Prostate gland (tissue), 2 donors: Measurements from ENCODE around the gene ERN1. TPM values are rescaled to one million over a fixed set of nuclear protein-coding genes. Genes with fewer than 3 reads are reported as not detected.
A peak's percentile ranks its signal among the peaks of the same experiment; 100 is the strongest.

Source experiments
- DNase-seq: peaks from one replicate; pipeline ENCODE4 v3.0.0-alpha.2; 2019; ENCODE audit warnings: low spot score
- H3K27ac ChIP-seq, 2 donors: fragments of 200-600 bp; sonication (generic); 2 replicates each; pipeline ENCODE4 v1.5.1; 2017 to 2019
- H3K27me3 ChIP-seq: fragments of 200-600 bp; sonication (generic); replicated peaks from 2 replicates; pipeline ENCODE4 v1.5.1; 2019; ENCODE audit not compliant: insufficient read depth
- H3K36me3 ChIP-seq, 2 donors: fragments of 200-600 bp; sonication (generic); 1 replicate in 1 of 2; 2 replicates in 1 of 2; pipeline versions ENCODE4 v1.5.1 to v1.8.1; 2017 to 2019
- H3K4me1 ChIP-seq: fragments of 200-600 bp; sonication (generic); replicated peaks from 2 replicates; pipeline ENCODE4 v1.5.1; 2019
- H3K4me3 ChIP-seq, 2 donors: fragments of 200-600 bp; sonication (generic); 2 replicates each; pipeline ENCODE4 v1.5.1; 2017 to 2019
- H3K9me3 ChIP-seq: fragments of 200-600 bp; sonication (generic); 2 replicates; pipeline ENCODE4 v1.5.1; 2017
- CTCF ChIP-seq, 4 experiments: fragments of 200-600 bp in 2 of 4; fragments of 450-650 bp in 2 of 4; sonication (generic) in 2 of 4; IDR thresholded peaks; 1 replicate in 3 of 4; 2 replicates in 1 of 4; pipeline ENCODE4 v1.5.1; 2016 to 2019; ENCODE audit warnings: antibody characterized with exemption in 4 of 4, mild to moderate bottlenecking in 2 of 4, moderate library complexity in 2 of 4
- POLR2A ChIP-seq: fragments of 450-650 bp; IDR thresholded peaks from one replicate; pipeline ENCODE4 v1.6.1; 2016; ENCODE audit warnings: antibody characterized with exemption, mild to moderate bottlenecking
- POLR2AphosphoS5 ChIP-seq: sonication (generic); formaldehyde crosslinking; IDR thresholded peaks from one replicate; pipeline ENCODE4 v1.6.1; 2017; ENCODE audit warnings: antibody characterized with exemption
- WGBS: methylation state at CpG from one replicate; pipeline ENCODE4 v1.1.5; 2018; 5-methylcytosine and 5-hydroxymethylcytosine counted together
- intact Hi-C: fragments of 100-400 bp; cut with DNase I; formaldehyde crosslinking; loops from one replicate; pipeline ENCODE4 v1.14.2; 2022
- total RNA-seq, 2 donors: library from RNA; depleted of rRNA; stranded (reverse); fragments of >200 nt; gene quantifications; one replicate each; pipeline ENCODE4 v1.1.0, GENCODE V29; 2016

Gene ERN1
- total RNA-seq, 2 donors from 2014 or later = 14.4 to 21.4 TPM

- no peak overlapping the region for H3K27ac ChIP-seq
- TF ChIP-seq CTCF (IDR thresholded peaks at IDR 0.05) (no peak), POLR2AphosphoS5 (no peak), POLR2A (no peak)
- no peaks in the 10 kb centered on the region for H3K9me3 ChIP-seq
- H3K36me3 ChIP-seq = no peaks in the 10 kb centered on the region
- H3K27me3 ChIP-seq = no peaks in the 10 kb centered on the region
- intact Hi-C loops = no loop called here
- WGBS = 59% methylated on average over 6 of the region's 6 CpGs
- H3K4me1 ChIP-seq = peaks cover 5% of the 10 kb centered on the region
- no peak for DNase-seq
- no peak overlapping the region for H3K4me3 ChIP-seq
Observed at GRCh38 chr17:64161380-64162176, 31.6 kb upstream of the ERN1 start.

DNA sequence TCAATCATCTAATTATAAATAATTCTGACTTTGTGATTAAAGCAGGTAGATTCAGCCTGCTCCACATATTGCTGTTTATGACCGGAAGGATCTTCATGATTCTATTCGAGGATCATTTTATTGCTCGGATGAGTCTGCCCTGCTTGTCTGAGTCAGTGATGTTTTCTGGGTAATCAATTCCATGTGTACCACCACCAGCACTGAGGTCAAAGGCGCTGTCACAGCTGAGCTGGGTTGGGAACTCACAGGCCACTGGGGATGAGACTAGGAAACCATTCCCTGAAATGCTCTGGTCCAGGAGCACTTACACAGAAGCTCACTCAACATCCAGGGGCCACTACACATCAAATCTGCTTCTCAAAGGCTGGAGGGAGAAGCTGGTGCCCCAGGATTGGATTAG lies 30.4 kb upstream of the ERN1 start:
- WGBS = 79% methylated on average over 4 of the region's 4 CpGs
- peak overlapping the region in 1 of 2 donors; percentile 80 for H3K27ac ChIP-seq
- H3K4me3 ChIP-seq = no peak overlapping the region
- DNase-seq = no peak
- TF ChIP-seq POLR2AphosphoS5 (no peak), CTCF (IDR thresholded peaks at IDR 0.05) (no peak), POLR2A (no peak)
- H3K4me1 ChIP-seq = peaks cover 12% of the 10 kb centered on the region
- H3K27me3 ChIP-seq = no peaks in the 10 kb centered on the region
- intact Hi-C loops = no loop called here
- H3K36me3 ChIP-seq = no peaks in the 10 kb centered on the region
- no peaks in the 10 kb centered on the region for H3K9me3 ChIP-seq

DNA sequence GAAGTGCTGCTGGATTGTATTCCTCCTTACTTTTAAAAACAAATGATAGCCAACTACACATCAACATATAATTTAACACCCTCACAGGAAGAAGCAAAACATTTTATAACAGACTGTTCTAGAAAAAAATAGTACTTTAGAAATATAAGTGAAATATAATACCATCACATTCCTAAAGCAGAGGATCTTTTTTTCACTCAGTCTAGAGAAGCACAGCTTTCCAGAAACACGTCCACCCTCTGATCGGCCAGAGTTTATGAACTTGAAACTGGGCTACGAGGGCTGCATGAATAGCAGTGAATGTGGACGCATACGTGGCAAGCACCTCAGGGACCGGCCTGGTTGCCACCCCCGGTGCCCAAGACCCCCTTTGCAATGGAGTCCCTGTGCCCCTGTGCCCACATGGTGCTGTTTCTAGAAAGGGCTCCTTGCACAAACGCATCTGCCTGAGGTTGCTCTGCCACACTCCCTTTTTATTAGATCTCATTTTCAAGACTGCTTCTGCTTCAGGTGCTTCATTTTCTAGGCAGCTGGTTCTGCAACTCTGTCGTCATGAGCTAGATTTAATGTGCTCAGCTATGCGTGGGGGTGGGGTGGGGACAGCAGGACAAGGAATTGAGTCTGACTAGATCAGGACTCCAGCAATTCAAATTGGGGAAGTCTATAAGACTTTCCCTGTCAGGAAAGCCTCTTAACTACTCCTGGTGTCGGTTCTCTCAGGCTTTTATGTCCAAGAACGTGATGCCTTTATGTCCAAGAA lies 29.1 kb upstream of the ERN1 start:
- Histone ChIP-seq H3K27ac (peak overlapping the region; percentile 57 to 80), H3K27me3 (no peaks in the 10 kb centered on the region), H3K9me3 (no peaks in the 10 kb centered on the region), H3K36me3 (no peaks in the 10 kb centered on the region), H3K4me1 (peaks cover 12% of the 10 kb centered on the region), H3K4me3 (no peak overlapping the region)
- 17% methylated on average over 12 of the region's 12 CpGs for WGBS
- intact Hi-C loops = no loop called here
- TF ChIP-seq POLR2A = no peak
- TF ChIP-seq CTCF (IDR thresholded peaks at IDR 0.05) = peak in 1 of 4 experiments; percentile 1
- TF ChIP-seq POLR2AphosphoS5 = peak; percentile 91
- peak; percentile 84 for DNase-seq

DNA sequence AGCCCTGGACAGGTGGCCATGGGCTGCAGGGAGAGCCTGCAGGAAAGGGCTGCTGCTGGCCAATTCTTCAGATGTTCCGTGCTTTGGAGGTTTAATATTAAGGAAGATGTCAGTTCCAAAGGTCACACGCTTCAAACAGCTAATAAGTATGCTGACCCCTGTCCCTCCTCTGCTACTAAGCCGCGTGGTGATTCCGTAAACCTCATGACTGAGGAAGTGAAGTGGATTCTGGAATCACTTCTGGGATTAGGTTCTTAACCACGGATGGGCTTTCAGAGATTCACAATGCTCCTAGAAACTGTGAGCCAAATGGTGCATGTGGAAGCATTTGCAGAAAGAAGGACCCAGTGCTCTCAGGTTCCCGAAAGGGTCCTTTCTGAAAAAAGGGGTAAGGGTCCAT lies 28.5 kb upstream of the ERN1 start:
- H3K27ac ChIP-seq = peak overlapping the region; percentile 57 to 80
- TF ChIP-seq POLR2A (no peak), CTCF (IDR thresholded peaks at IDR 0.05) (no peak), POLR2AphosphoS5 (no peak)
- H3K4me1 ChIP-seq = peaks cover 12% of the 10 kb centered on the region
- H3K9me3 ChIP-seq = no peaks in the 10 kb centered on the region
- 54% methylated on average over 7 of the region's 7 CpGs for WGBS
- no peak overlapping the region for H3K4me3 ChIP-seq
- H3K27me3 ChIP-seq = no peaks in the 10 kb centered on the region
- intact Hi-C loops = no loop called here
- no peaks in the 10 kb centered on the region for H3K36me3 ChIP-seq
- no peak for DNase-seq
